Frontal cortex (tissue), 4 donors: ENCODE results near the gene MAP1B. TPM values are rescaled to one million over a fixed set of nuclear protein-coding genes. Genes with fewer than 3 reads are reported as not detected.
"Not testable (repeated sequence)": the region's sequence is repeated elsewhere in the genome, so short reads cannot be mapped to it uniquely, and the experiment has no call there.

Experiments used
- DNase-seq, 2 donors: peaks; one replicate each; pipeline ENCODE4 v3.0.0; 2012; ENCODE audit warnings: low spot score in 2 of 2
- FAIRE-seq: peaks from 2 replicates; lab custom pipeline; 2012; peaks lifted over from hg19 to GRCh38; lab: Jason Lieb, UNC
- total RNA-seq: library from RNA; depleted of rRNA; stranded (reverse); fragments of >200 nt; gene quantifications from one replicate; pipeline ENCODE4 v1.2.3, GENCODE V29; 2014
- donor health status: control.
- donor health status: control.
- donor health status: control.

The MAP1B gene
- total RNA-seq, 1 donor from 2014 or later: 490 TPM

DNA sequence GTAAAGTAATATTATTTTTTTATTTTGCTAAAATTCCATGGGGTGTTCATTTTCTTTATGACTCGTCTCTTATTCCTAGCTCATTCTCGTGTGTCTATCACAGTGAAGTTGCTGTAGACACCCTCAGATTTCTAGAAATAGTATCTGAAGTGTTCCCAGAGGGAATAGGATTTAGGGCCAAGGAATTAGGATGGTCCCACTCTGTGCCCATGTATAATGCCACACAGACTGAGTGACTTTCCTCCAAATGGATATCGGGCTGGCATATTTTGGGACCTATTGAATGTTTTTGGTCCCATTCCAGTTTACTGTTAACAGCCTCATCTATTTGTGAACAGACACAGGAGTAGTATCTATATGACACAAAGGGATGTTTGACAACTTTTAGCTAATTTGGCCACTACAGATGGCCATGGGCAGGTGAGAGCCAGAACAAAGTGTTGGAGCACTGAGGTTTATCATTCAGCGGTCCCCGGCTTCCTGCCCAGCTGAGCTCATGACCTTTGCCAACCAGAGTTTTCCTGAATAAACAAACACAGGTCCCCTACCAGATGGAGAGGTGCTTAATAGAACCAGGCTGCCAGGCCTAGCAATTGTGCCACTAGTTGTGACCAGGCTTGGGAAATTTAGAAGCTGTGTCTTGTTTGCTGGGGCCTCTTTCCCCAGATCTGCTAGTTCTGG, 46.9 kb downstream of the MAP1B start:
- DNase-seq (no peak), FAIRE-seq (no peak)

DNA sequence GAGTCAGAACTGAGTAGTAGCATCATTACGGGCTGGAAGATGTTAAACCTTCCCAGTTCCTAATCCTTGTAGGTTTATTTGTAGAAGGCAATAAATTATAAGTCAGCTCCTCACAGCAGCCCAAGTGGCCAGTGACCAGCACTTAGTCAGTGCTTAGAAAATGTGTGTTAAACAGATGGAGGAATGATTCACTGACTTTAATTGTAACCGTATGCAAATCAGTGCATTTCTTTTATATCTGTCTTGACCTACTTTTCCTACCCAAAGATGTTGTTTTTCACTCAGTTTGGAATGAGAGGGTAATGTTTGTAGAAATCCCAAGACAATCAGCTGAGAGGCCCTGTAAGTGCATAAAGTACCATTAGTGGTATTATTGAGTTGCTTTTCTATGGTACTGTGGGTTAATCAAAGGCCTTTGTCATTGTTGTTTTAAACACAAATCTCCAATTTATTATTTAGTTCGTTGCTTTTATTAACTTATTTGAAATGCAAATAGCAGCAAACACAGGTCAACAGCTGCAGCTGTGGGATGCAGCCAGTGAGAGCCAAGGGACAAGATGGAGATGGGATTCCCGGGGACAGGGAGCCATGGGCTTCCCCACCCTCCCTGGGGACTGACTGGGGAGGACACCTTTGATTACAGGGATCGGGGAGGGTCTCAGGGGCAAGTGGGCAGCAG, 49.8 kb downstream of the MAP1B start:
- FAIRE-seq (no peak), DNase-seq (no peak)

DNA sequence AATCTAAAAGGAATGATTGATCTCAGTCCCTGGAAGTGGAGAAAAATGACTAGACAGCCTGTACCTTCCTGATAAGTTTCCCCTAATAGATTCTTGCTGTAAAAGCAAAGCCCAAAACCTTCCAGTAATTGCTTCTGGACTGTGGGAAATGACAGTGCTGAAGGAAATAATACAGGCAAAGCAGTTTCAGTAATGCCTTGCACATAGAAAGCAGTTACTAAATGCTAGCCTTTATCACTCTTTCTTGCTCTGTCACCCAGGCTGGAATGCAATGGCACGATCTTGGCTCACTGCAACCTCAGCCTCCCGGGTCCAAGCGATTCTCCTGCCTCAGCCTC, 50.3 kb downstream of the MAP1B start:
- no peak for DNase-seq
- no peak for FAIRE-seq

DNA sequence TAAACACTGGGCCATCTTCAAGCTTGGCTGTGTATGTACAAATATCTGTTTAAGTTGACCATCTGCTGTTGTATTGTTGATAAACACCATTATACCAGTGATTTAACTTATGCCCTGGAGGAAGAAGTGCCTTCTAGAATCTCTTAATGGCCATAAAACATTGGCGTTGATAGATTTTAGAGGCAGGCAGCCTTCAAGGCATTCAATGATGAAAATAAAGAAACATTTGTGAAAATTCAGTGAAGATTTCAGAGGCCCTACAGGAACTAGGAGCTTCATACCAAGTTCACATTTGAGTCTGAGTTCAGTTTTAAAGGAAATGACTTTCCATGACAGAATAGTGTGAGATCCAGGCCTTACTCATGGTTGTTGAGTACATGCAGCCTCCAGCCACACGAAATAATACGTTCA, 52.2 kb downstream of the MAP1B start:
- FAIRE-seq (no peak), DNase-seq (no peak)

DNA sequence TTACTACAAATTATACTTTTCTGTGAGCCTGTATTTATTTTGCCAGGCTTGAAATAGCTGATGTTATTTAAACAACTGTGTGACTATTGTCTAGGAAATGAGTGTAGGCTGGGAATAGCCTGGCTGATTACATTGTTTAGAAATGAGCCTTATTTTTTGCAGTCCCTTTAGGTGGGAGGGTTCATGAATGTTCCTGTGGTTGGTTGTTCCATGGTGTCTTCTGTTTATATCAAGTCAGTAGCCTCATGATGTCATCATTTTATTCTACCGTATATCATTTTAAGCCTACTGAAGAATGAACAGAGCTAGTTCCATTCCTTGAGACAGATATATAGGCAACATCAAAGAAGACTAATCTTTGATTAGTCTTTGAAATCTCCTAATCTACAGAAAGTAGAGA, 53.1 kb downstream of the MAP1B start:
- FAIRE-seq: no peak
- no peak for DNase-seq

DNA sequence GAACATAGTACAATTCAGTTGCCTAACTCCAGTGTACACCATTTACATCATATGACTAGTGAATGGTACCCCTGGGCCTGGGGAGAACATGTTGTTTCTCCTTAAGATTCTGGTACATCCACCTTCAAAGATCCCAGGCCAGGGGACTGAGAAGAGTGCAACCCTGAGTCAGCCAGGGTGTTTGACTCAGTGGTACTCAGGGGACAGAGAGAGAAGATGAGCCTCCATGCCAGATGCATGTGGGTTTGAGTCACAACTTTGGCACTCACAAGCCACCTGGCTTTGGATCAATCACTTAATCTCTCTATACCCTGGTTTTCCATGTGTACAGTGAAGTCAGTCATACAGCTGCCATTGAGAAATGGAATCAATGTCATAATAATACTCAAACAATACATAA, 53.7 kb downstream of the MAP1B start:
- no peak for FAIRE-seq
- no peak for DNase-seq

DNA sequence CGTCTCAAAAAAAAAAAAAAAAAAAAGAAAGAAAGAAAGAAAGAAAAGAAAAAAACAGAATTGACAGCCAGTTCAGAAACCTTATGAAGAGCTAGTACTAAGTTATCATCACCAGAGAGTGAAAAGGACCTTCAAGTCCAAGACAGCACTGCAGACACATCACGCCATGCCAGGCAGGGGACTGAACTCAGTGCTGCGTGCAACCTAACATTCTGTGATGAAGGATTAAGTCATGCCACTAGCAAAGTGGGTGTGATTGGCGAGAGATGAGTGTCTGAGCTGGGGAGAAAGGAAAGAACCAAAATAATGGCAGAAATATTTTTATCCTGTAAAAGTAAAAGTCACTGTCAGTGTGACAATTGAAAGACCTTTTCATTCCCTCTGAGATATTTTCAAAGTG, 54.7 kb downstream of the MAP1B start:
- DNase-seq: no peak
- FAIRE-seq: no peak

DNA sequence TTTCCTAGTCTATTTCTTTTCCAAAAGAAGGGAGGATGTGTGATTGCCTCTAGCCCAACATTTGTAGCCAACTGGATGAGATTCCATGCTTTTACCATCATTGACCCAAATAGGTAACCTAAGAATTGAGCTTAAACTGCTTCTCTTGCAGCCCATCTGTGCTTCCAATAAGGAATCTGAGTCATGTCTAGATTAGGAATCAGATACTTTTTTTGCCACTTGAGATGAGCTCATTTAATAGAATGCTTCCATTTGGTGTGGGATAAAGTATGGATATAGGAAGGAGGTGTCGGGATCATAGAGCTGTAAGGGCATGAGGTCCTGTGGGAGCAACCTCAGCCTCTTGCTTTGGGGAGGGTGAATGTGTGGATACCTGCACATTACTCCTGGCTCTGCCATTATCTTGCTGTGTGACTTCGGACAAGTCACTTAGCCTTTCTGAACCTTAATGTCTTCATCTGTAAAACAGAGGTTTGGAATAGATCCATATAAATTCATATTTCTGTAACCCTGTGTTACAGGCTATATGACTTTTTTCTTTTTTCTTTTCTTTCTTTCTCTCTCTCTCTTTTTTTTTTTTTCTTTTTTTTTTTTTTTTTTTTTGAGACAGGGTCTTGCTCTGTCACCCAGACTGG, 56.2 kb downstream of the MAP1B start:
- no peak for DNase-seq
- FAIRE-seq: no peak

DNA sequence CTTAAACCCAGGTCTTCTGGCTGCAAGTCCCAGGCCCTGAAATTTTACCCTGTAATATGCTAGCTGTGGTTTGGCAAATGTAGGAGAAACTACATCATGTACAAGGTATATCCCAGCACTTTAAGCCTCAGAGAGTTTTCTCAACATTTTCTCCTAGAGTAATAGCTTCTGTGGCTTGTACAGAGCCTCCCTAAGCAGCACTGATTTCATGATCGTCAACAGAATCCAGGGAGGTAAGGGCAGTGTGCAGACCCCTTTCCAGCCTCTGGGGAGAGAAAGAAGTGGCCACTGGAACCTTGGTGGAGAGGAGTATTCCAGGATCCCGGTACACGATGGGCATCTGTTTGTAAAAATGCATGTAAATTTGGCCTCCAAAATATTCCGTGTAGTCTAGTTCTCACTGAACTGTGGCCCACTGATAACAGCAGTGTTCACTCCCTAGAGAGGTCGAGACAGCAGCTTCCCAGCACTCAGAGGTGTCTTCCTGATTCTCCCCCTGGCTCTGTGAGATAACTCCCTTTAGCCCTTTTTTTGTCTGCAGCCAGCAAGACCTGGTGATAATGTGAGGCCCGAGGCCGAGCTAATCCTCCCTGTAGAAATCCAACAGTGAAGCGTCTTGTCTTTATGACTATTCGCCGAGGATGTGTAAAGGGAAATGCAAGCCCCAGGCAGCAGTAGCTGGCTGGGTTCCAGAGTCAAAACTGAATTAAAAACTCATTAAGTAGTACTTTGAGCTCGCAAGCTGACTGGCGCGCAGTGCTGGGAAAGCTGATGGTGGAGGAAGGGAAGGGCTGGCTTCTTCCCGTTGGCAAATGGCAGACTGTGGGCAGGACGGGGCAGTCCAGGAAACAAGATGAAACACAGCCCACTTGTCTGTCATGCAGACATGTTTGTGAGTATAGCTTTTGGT, 59.0 kb downstream of the MAP1B start:
- FAIRE-seq (no peak), DNase-seq (no peak)

DNA sequence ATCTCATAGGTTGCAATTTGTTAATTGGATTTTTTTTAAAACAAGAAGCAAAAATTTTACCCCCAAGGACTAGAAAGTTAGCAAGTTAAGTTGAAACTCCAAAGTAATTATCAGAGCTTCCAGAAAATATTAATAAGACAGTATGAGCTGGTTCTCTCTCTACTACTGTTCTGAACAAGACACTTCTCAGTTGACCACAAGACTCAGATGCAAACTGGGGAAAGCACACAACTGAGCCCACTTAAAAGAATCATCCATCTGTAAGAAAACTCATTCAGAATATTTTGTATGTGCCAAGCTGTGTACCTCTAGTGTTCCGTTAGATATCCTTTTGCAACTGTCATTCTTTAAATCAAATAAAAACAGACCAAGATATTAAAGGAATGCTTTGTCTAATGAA, 60.0 kb downstream of the MAP1B start:
- DNase-seq (no peak), FAIRE-seq (no peak)

DNA sequence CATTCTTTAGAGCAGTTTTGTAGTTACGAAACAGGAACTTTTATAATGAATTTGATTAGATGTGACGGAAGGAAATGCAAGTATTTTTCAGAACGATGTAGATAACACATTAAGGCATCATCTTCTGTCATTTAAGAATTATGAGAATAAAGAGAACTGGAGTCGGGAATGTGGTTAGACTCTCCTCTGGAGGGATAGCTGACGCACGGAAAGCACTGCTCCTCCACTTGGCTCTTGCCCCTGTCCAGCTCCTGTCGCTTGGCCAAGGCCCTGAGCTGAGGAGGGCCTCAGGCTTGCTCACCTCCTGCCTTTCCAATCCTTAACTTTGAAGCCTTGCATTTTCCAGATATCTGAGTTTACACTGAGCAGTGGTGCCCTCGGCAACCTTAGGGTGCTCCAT, 60.5 kb downstream of the MAP1B start:
- FAIRE-seq (no peak), DNase-seq (no peak)

DNA sequence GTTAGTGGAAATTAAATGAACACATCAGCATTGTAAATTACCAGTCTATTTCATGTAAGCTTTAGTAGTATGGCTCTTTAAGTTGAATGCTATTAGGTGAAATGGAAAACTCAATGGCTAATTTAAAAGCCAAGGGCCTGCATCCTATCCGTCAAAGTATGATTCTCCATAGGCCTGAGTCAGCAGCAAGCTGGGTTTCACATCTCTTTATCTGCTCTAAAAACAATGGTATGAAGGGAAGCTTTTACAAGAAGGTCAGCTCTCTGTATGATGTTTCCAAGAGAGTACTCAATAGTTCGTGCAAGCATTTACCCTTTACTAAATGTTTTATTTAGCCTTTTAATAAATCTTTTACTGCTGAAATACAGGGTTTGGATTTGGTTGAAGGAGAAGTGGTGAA, 62.8 kb downstream of the MAP1B start:
- DNase-seq: no peak
- no peak for FAIRE-seq

DNA sequence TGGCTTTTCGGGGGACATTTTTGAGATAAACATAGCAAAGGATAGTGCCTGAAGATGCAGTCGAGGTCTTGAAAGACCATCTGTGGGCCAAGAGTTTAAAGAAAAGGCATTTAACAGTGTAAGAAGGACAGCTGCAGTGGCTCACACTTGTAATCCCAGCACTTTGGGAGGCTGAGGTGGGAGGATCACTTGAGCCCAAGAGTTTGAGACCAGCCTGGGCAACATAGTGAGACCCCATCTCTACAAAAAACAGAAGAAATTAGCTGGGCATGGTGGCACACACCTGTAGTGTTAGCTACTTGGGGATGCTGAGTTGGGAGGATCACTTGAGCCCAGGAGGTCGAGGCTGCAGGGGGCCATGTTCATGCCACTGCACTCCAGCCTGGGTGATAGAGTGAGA, 63.9 kb downstream of the MAP1B start:
- FAIRE-seq, DNase-seq: not testable (repeated sequence)

DNA sequence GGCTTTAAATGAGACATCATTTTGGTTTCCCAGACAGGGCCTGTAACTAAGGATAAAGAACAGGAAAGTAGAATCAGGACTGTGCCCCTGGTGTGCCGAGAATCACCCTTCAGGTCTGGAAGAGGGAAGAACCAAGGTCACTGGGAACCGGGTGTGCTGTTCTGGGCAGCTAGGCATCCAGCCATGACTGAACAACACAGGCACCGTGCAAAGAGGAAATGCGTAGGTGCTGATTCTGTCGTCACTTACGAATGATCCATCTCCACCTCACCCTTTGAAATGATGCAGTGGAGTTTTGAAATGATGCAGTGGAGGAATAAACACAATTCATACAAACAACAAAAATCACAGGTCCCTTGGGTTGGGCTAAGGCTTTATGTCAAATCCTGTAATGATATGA, 64.4 kb downstream of the MAP1B start:
- DNase-seq (no peak), FAIRE-seq (no peak)

DNA sequence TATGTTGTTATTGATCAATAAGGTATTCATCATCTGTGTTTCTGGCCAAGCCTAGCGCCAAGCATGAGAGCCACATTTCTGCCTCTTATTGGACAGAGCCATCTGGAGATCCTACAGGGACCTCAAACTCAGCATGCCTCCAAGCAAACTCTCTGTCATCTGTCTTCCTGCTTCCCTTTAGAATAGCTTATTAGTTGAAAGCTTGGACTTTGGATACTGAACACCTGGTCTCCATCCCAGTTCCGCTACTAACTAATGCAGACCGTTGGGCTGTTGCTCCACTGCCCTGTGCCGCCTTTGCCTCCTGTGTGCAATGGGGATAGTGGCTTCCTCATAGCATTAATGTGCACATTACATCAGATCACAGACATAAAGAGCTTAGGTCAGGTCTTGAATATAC, 65.5 kb downstream of the MAP1B start:
- DNase-seq (no peak), FAIRE-seq (no peak)

DNA sequence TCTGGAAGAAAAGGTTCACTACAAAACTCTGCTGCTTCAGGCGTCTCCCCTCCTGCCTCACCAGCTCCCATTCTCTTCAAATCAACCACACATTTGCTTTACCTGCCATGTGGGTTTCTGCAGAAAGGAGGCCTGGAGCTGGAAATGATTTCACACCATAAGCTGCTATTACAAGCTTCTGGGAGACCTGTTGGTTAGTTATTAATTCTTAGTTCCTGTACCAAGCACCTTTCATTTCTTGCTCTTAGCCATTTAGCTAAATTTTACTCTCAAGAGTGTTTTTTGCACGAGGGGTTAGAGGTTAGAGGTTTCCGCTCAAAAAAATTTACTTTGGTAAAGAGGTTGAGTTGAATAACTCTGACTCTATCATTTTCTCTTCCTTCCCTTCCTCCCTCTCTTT, 70.3 kb downstream of the MAP1B start:
- DNase-seq: no peak
- FAIRE-seq: no peak

DNA sequence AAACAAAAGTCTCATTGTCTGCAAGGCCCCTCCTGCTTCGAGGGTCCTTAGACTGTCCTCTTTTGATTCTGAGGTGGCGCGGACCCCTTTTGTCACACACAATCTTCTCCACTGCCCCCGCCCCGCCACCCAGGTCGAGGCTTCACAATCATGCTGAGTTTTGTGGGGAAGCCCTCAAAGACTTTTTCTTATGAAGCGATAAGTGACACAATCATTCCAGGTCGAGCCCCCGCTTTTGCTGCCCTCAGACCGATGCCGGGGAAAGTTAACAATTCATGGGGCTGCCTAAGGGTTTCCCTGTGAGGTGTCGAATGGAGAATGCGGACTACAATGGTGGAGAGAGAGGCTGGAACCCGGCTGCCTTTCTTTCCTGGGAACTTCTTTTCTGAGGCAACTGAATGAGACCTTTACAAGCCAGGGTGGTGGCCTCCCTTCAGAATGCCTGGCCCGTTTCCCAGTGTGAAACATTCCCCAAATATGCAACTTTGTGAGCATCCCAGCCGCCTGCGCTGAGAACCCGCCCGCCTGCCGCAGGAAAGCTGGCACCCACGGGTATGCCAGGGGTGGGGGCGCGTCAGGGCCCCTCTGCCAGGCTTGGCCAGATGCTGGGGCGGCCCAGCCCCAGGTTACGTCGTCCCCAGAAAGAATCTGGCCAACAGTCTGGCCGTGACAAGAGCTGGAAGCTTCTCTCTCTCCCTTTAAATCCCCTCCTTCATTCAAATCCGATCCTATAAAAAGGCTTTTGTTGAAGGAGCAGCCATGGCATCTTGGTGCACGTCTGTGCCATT, 71.9 kb downstream of the MAP1B start:
- DNase-seq (no peak), FAIRE-seq (no peak)

DNA sequence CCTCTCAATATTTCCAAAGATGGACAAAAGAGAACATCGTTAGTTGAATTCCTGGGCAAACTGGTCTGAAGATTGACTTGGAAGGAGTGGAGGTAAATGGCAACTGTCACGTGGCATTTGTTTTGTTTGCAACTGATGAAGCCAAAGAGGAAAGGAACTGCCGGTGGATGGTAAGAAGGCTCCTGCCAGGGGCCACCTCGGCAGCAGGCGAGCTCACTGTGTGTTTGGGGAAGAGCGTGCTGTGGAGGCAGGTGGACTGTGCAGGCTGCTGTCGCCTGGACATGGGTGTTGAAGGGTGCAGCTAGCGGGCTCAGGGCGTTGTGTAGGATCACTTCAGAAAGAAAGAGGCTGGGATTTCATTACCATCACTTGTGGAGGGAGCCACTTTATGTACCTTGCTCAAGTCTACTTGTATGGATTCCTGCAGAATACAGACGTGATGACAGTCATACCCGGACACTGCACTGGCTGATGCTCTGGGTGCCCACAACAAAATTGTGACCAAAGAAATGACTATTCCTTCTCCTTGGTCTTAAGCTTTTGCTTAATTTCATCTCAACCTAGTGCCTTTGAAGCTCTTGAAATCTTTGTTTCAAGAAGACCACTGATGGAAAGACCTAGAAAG, 72.7 kb downstream of the MAP1B start:
- DNase-seq (no peak), FAIRE-seq (no peak)

DNA sequence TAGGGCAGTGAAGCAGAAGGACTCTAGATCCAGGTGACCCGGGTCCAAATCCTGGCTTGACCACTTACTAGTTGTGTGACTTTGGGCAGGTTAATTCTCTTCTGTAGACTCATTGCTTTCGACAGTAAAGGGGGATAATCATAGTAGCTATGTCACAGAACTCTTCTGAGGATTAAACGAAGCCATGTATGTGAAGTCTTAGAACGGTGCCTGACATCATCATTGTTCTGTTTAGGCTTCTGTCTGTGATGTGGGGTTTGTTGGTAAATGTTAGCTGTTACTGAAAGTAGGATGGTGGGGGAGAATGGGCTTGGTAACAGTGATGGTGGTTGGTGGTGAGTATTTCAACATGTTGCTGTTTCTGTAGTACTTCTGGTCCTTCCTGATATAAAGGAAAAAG, 73.7 kb downstream of the MAP1B start:
- DNase-seq (no peak), FAIRE-seq (no peak)
